DOHH2 (cell line): ENCODE results near the gene MYLK.

Source experiments
- H3F3A ChIP-seq: fragments of 200-600 bp; sonication (generic), shearing (Covaris generic); 2 replicates; pipeline ENCODE4 v1.6.0; 2016; ENCODE audit warnings: antibody characterized with exemption, mild to moderate bottlenecking; ENCODE audit not compliant: control insufficient read depth, insufficient read depth
- H3K27ac ChIP-seq: fragments of 200-600 bp; sonication (generic); 2 replicates; pipeline ENCODE4 v1.5.1; 2014; ENCODE audit warnings: low read depth, mild to moderate bottlenecking, low read length, moderate library complexity
- H3K27me3 ChIP-seq: fragments of 200-600 bp; sonication (generic); 2 replicates; pipeline ENCODE4 v1.6.1; 2014; ENCODE audit warnings: mild to moderate bottlenecking, low read length, mixed read lengths; ENCODE audit not compliant: control insufficient read depth
- H3K36me3 ChIP-seq: fragments of 200-600 bp; sonication (generic); 2 replicates; pipeline ENCODE4 v1.6.1; 2014; ENCODE audit warnings: mild to moderate bottlenecking, low read length, moderate library complexity, mixed read lengths; ENCODE audit not compliant: control insufficient read depth
- H3K4me1 ChIP-seq: fragments of 200-600 bp; sonication (generic); 2 replicates; pipeline ENCODE4 v1.6.1; 2014; ENCODE audit warnings: mild to moderate bottlenecking, low read length, mixed read lengths; ENCODE audit not compliant: control insufficient read depth
- H3K4me2 ChIP-seq: fragments of 200-600 bp; sonication (generic); 2 replicates; pipeline ENCODE4 v1.6.0; 2014; ENCODE audit warnings: mild to moderate bottlenecking, low read length, moderate library complexity
- H3K4me3 ChIP-seq: fragments of 200-600 bp; sonication (generic); 2 replicates; pipeline ENCODE4 v1.5.1; 2014; ENCODE audit warnings: mild to moderate bottlenecking, low read length, mixed read lengths
- H3K79me2 ChIP-seq: fragments of 200-600 bp; sonication (generic); 2 replicates; pipeline ENCODE4 v1.6.1; 2014; ENCODE audit warnings: mild to moderate bottlenecking, low read length, mixed read lengths; ENCODE audit not compliant: control insufficient read depth
- H3K9me2 ChIP-seq: fragments of 200-600 bp; sonication (generic); replicated peaks from 2 replicates; pipeline ENCODE4 v1.6.1; 2014; ENCODE audit warnings: mild to moderate bottlenecking, low read length, mixed read lengths; ENCODE audit not compliant: control insufficient read depth
- H3K9me3 ChIP-seq: fragments of 200-600 bp; sonication (generic); 2 replicates; pipeline ENCODE4 v1.6.1; 2014; ENCODE audit warnings: antibody characterized with exemption, low read length, mixed read lengths; ENCODE audit not compliant: control insufficient read depth, insufficient read depth
- H4K20me1 ChIP-seq: fragments of 200-600 bp; sonication (generic); 2 replicates; pipeline ENCODE4 v1.6.0; 2014; ENCODE audit warnings: low read depth, mild to moderate bottlenecking, antibody characterized with exemption, low read length, moderate library complexity; ENCODE audit not compliant: control insufficient read depth, insufficient read depth
- EZH2phosphoT487 ChIP-seq: fragments of 200-600 bp; sonication (generic); IDR thresholded peaks from 2 replicates; pipeline ENCODE4 v1.6.1; 2017; ENCODE audit warnings: borderline replicate concordance, mild to moderate bottlenecking, antibody characterized with exemption, low read length, moderate library complexity, mixed read lengths
- TF ChIP-seq, protein P1 (sequence below): fragments of 200-600 bp; sonication (generic); IDR thresholded peaks from one replicate; pipeline ENCODE4 v1.5.1; 2014; ENCODE audit warnings: antibody characterized with exemption, mild to moderate bottlenecking, low read depth, low read length; ENCODE audit not compliant: poor library complexity, severe bottlenecking

MYLK gene

DNA sequence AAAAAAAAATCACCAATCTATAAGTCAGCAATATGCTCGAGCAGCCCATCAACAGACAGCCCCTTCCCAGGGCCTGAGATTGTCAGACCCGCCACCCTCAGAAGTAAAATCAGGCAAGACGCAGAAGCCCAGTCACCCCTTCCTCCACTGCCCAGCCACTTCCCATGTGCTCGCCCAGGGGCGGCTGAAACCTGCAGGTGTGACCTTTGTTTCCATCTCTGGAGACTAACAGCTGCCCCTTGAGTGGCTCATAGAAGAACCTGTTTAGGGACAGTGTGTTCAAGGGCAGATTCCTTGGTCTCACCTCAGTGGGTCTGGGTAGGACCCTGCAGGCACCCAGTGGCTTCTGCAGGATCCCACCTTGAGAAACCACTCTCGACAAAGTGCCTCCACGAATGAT is 105.6 kb downstream of the MYLK start:
- H3F3A ChIP-seq = no peaks in the 10 kb centered on the region
- no peak overlapping the region for H3K27ac ChIP-seq
- no peaks in the 10 kb centered on the region for H3K36me3 ChIP-seq
- H3K79me2 ChIP-seq = no peaks in the 10 kb centered on the region
- no peaks in the 10 kb centered on the region for H3K9me2 ChIP-seq
- H3K9me3 ChIP-seq = no peaks in the 10 kb centered on the region
- no peak overlapping the region for H3K4me2 ChIP-seq
- TF ChIP-seq, protein P1, sequence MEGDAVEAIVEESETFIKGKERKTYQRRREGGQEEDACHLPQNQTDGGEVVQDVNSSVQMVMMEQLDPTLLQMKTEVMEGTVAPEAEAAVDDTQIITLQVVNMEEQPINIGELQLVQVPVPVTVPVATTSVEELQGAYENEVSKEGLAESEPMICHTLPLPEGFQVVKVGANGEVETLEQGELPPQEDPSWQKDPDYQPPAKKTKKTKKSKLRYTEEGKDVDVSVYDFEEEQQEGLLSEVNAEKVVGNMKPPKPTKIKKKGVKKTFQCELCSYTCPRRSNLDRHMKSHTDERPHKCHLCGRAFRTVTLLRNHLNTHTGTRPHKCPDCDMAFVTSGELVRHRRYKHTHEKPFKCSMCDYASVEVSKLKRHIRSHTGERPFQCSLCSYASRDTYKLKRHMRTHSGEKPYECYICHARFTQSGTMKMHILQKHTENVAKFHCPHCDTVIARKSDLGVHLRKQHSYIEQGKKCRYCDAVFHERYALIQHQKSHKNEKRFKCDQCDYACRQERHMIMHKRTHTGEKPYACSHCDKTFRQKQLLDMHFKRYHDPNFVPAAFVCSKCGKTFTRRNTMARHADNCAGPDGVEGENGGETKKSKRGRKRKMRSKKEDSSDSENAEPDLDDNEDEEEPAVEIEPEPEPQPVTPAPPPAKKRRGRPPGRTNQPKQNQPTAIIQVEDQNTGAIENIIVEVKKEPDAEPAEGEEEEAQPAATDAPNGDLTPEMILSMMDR = no peak
- H4K20me1 ChIP-seq = no peaks in the 10 kb centered on the region
- no peaks in the 10 kb centered on the region for H3K4me1 ChIP-seq
- H3K4me3 ChIP-seq = no peak overlapping the region
- H3K27me3 ChIP-seq = peaks cover 4% of the 10 kb centered on the region; the same call in 1 of the 2 replicates

DNA sequence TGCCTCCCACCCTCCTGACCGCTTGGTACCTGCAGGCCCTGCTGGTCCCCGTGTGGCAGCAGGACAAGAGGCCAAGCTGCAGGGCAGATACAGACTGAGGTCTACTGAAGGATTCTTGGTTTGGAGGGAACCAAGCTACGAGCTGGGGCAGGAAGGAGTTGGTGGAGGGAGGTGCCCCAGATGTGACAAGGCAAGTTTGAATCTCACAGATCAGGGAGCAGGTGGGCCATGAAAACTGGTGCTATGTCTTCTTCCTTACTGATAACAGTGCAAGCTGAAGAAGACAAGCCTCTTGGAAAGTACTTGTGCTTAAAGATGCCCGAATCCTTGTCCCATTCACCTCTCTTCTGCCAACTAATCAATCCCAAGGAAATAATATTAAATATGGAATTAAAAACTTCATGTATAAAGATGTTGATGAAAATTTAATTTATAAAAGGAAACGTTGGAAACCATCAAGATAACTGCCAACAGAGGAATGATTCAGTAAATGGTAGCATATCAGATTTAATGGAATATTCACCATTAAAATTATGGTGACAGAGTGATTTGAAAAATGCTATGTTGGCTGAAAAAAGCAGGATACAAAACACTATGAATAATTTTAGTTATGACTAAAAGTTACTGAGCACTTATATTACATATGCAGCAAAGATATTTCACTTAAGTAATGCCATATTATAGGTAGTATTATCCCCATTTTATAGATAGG is 107.9 kb downstream of the MYLK start:
- H3K79me2 ChIP-seq = no peaks in the 10 kb centered on the region
- H3K4me2 ChIP-seq = no peak overlapping the region
- no peaks in the 10 kb centered on the region for H3K9me2 ChIP-seq
- H3K27me3 ChIP-seq = peaks cover 3% of the 10 kb centered on the region; the same call in 1 of the 2 replicates
- TF ChIP-seq, protein P1 = no peak
- TF ChIP-seq EZH2phosphoT487 = no peak
- no peak overlapping the region for H3K27ac ChIP-seq
- no peaks in the 10 kb centered on the region for H3K4me1 ChIP-seq
- no peak overlapping the region for H3K4me3 ChIP-seq
- no peaks in the 10 kb centered on the region for H3F3A ChIP-seq
- no peaks in the 10 kb centered on the region for H3K9me3 ChIP-seq
- H4K20me1 ChIP-seq = no peaks in the 10 kb centered on the region
- H3K36me3 ChIP-seq = no peaks in the 10 kb centered on the region

DNA sequence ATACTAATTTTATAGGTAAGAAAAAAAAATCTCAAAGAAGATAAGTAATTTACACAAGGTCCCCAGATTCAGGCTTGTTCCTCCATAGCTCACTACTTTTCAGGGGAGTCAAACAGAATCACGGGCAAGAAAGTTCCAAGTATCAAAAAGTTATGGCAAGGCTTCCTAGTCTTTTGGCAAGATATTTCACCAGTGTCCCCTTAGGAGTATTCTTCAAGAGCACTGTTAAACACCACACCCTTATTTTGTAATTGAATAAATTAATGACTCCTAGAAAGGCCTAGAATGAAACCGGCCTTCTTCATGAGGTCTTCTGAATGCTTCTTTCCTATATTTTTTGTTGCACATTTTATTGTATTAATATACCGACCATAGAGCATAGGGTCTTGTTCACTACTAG is 109.7 kb downstream of the MYLK start:
- no peaks in the 10 kb centered on the region for H3K79me2 ChIP-seq
- H3K27me3 ChIP-seq = peaks cover 7% of the 10 kb centered on the region; the same call in 1 of the 2 replicates
- H3F3A ChIP-seq = no peaks in the 10 kb centered on the region
- H4K20me1 ChIP-seq = no peaks in the 10 kb centered on the region
- H3K27ac ChIP-seq = no peak overlapping the region
- no peak overlapping the region for H3K4me2 ChIP-seq
- H3K9me2 ChIP-seq = no peaks in the 10 kb centered on the region
- no peaks in the 10 kb centered on the region for H3K9me3 ChIP-seq
- no peaks in the 10 kb centered on the region for H3K36me3 ChIP-seq
- TF ChIP-seq, protein P1 = no peak
- TF ChIP-seq EZH2phosphoT487 = no peak
- no peaks in the 10 kb centered on the region for H3K4me1 ChIP-seq
- no peak overlapping the region for H3K4me3 ChIP-seq
